Right ventricle myocardium superior (tissue), 1 donor: Measurements from ENCODE around the gene GRK4. TPM values are rescaled to one million over a fixed set of nuclear protein-coding genes. Genes with fewer than 3 reads are reported as not detected.
"Not testable (repeated sequence)": the region's sequence is repeated elsewhere in the genome, so short reads cannot be mapped to it uniquely, and the experiment has no call there.

ENCODE experiments used
- ATAC-seq: fragments of 200-7000 bp; cut with Tn5 transposase; one replicate; pipeline ENCODE4 v1.9.1; 2020; ENCODE audit warnings: mild to moderate bottlenecking; ENCODE audit not compliant: poor library complexity
- DNase-seq: peaks from one replicate; pipeline ENCODE4 v3.0.0-alpha.2; 2020
- intact Hi-C: fragments of 100-400 bp; cut with DNase I; formaldehyde crosslinking; loops from one replicate; pipeline ENCODE4 v1.11.2; 2022
- total RNA-seq: library from RNA; stranded (reverse); fragmentation: NEBNext Ultra II Directional; extraction: Animal tissue kit (Norgen Biotek cat#: 25700); gene quantifications from one replicate; pipeline ENCODE4 v1.2.1, GENCODE V29; 2021
- donor health status: DM: no; HTN: yes; CAD: no; lungs with severe emphysema.

Gene GRK4
- total RNA-seq, 1 donor from 2014 or later, result 8.8 TPM

GRCh38 chr4:2929469-2929868 lies 33.9 kb upstream of the GRK4 start:
- no peak for ATAC-seq
- no peak for DNase-seq
- intact Hi-C loops, result no loop called here

- no peak for DNase-seq
- no peak for ATAC-seq
- intact Hi-C loops, result loop anchor here (10.0 kb wide), 1 partner anchor 165 kb away; no protein-coding TSS in a partner anchor
Observed at GRCh38 chr4:2930135-2930757, 33.1 kb upstream of the GRK4 start.

- ATAC-seq (no peak), DNase-seq (peak; percentile 59)
- intact Hi-C loops, result loop anchor here (10.0 kb wide), 1 partner anchor 166 kb away; no protein-coding TSS in a partner anchor
Observed at GRCh38 chr4:2930758-2931511, 32.4 kb upstream of the GRK4 start.

GRCh38 chr4:2931512-2932301 lies 31.7 kb upstream of the GRK4 start:
- intact Hi-C loops, result loop anchor here (10.0 kb wide), 1 partner anchor 167 kb away; no protein-coding TSS in a partner anchor
- ATAC-seq (peak; percentile 21), DNase-seq (peak; percentile 88)

- DNase-seq, result no peak
- no peak for ATAC-seq
- intact Hi-C loops, result loop anchor here (10.0 kb wide), 1 partner anchor 168 kb away; no protein-coding TSS in a partner anchor
Observed at GRCh38 chr4:2932321-2932950, 30.9 kb upstream of the GRK4 start.

GRCh38 chr4:2932951-2933565 lies 30.3 kb upstream of the GRK4 start:
- no peak for ATAC-seq
- intact Hi-C loops, result loop anchor here (10.0 kb wide), 1 partner anchor 168 kb away; no protein-coding TSS in a partner anchor
- DNase-seq, result peak; percentile 51

- peak; percentile 52 for DNase-seq
- ATAC-seq, result no peak
- intact Hi-C loops, result loop anchor here (10.0 kb wide), 1 partner anchor 169 kb away; no protein-coding TSS in a partner anchor
Observed at GRCh38 chr4:2933566-2934076, 29.8 kb upstream of the GRK4 start.

GRCh38 chr4:2934077-2934812 lies 29.1 kb upstream of the GRK4 start:
- intact Hi-C loops, result loop anchor here (10.0 kb wide), 1 partner anchor 169 kb away; no protein-coding TSS in a partner anchor
- ATAC-seq (peak; percentile 28), DNase-seq (peak; percentile 84)

GRCh38 chr4:2934813-2935761 lies 28.3 kb upstream of the GRK4 start:
- peak; percentile 90 for ATAC-seq
- intact Hi-C loops, result loop anchor here (10.0 kb wide), 1 partner anchor 170 kb away; no protein-coding TSS in a partner anchor
- DNase-seq, result peak; percentile 97

GRCh38 chr4:2935762-2936743 lies 27.3 kb upstream of the GRK4 start:
- intact Hi-C loops, result loop anchor here (10.0 kb wide), 1 partner anchor 171 kb away; no protein-coding TSS in a partner anchor
- ATAC-seq (no peak), DNase-seq (no peak)

GRCh38 chr4:2936773-2937145 lies 26.6 kb upstream of the GRK4 start:
- intact Hi-C loops, result loop anchor here (10.0 kb wide), 1 partner anchor 172 kb away; no protein-coding TSS in a partner anchor
- no peak for DNase-seq

GRCh38 chr4:2937146-2937857 lies 26.1 kb upstream of the GRK4 start:
- ATAC-seq (no peak), DNase-seq (no peak)
- intact Hi-C loops, result loop anchor here (10.0 kb wide), 1 partner anchor 173 kb away; no protein-coding TSS in a partner anchor

More at GRCh38 chr4:2936773-2937145, 26.6 kb upstream of the GRK4 start:
- ATAC-seq, result no peak

- DNase-seq (no peak), ATAC-seq (no peak)
- intact Hi-C loops, result loop anchor here (10.0 kb wide), 1 partner anchor 173 kb away; no protein-coding TSS in a partner anchor
Observed at GRCh38 chr4:2937986-2938385, 25.4 kb upstream of the GRK4 start.

GRCh38 chr4:2938411-2938810 lies 25.0 kb upstream of the GRK4 start:
- intact Hi-C loops, result loop anchor here (10.0 kb wide), 1 partner anchor 174 kb away; no protein-coding TSS in a partner anchor

More at GRCh38 chr4:2938411-2938810, 25.0 kb upstream of the GRK4 start:
- not testable (repeated sequence) for ATAC-seq, DNase-seq
